HG02870 (cell line): ENCODE data around the gene DNAJB2.
"Not testable (repeated sequence)": the region's sequence is repeated elsewhere in the genome, so short reads cannot be mapped to it uniquely, and the experiment has no call there.

Experiments used
- ATAC-seq: cut with Tn5 transposase; IDR thresholded peaks from one replicate; pipeline ENCODE4 v1.9.1; 2021; ENCODE audit warnings: mild to moderate bottlenecking, moderate library complexity; ENCODE audit not compliant: unreplicated experiment

Gene DNAJB2

DNA sequence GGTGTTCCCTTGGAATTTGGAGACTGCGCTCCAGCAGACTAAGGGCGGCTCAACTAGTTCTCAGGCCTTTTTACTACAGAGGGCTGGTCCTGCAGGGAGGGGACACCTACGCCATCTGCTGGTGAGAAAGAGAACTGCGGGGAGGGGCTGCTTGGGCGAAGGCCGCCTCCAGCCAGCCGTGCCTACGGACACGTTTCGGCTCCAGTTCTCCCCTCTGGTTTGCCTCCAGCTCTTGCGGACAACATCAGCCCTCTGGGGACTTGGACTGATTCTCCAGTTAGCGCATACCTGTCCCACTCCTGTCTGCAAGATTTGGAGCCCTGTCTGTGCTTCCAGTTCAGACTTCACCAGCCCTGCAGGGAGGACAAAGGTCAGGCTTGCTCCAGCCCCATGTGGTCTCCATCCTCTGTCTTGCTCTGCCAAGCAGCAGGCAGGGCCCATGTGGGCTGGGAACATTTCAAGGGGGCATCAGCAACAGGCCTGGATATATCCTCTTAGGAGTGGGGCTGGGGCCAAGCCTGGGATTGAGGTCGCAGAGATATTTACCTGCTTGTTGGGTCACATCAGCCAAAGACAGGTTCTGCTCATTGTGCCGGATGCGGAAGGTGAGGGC, 19.7 kb downstream of the DNAJB2 start:
- peak; percentile 41 for ATAC-seq

DNA sequence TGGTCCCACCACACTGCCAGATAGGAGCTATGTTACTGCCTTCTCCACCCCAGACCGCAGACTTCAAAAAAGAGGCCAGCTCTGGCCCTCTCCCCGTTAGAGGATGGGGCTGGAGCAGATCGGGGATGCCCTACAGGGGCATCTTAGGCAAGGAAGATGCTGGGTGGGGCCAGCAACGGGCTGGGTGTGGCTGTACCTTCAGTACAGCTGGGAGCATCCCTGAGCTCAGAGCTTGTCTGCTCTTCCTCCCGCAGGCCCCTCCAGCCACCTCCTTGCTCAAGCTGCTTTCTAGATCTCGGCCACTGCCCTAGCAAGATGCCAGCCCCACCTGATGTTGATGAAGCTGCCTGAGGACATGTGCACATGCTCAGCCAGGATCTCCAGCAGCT, 20.2 kb downstream of the DNAJB2 start:
- no peak for ATAC-seq

DNA sequence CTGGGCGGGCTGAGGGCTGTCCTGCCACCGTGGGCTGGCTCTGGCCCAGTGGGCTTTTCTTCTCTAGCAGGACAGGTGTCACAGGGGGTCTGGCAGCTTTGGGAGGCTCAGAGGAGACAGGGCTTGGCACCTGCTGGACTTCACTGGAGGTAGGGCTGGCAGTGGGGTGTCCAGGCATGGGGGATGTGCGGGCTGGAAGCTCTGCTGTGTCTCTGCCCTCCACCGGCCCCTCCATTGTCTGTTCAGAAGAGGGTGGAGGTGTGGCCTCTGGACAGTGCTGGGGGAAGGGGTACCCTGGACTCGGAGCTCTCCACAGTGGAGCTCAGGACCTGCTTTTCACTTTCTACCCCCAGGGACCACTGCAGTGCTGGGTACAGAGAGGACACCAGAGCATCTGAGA, 20.9 kb downstream of the DNAJB2 start:
- no peak for ATAC-seq

DNA sequence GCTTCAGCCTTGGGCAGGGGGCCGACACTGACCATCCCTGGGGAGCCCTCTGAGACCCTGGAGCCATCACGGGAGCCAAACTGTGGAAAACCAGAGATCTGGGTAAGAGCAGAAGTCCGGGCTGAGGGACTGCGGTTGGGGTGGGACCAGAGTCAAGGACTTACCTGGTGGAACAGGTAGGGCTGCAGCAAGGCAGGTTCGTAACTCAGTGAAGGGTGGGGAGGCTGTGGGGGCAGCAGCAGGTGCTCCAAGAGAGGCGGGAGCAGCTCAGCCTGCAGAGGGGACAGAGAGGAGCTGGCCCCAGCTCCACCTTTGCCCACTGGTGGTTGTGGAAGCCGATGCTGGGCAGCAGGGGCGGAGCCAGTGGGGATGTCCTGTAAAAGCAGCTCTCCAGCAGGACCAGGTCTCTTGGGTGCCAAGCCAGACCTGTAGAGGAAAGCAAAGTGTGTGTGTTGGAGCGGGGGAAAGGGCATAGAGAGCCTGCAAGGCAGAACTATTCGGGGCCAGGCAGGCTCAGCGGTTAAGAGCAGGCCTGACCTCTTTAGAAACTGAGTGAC, 23.3 kb downstream of the DNAJB2 start:
- no peak for ATAC-seq

GRCh38 chr2:219304223-219304622, 25.1 kb downstream of the DNAJB2 start:
- ATAC-seq, result no peak

- no peak for ATAC-seq
These were observed 26.9 kb downstream of the DNAJB2 start for GRCh38 chr2:219306047-219306446.

GRCh38 chr2:219308142-219309101, 29.3 kb downstream of the DNAJB2 start:
- ATAC-seq, result no peak

DNA sequence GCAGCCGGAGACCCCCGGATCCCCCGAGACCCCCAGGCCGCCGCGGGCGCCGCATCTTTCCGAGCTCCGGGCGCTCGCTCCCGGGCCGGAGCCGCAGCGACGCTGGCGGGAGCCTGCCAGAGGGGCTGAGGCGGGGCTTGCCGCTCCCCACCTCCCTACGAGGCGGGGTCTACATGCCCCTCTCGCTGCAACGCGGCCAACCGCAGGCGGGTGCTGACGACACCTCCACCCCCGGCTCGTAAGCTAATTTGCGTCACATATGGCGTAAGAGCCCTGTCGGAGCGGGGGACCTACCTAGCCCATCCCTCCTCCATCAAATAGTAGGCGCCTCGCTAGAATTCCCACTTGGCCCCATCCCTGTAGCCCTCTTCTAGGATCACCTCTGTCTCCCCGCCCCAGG, 30.1 kb downstream of the DNAJB2 start, which contains the start of gene PTPRN:
TSS of gene PTPRN (minus strand) at position 124 of the 400 bp plus-strand sequence. CDS start at position 55, 69 bp downstream.
- ATAC-seq, result no peak

DNA sequence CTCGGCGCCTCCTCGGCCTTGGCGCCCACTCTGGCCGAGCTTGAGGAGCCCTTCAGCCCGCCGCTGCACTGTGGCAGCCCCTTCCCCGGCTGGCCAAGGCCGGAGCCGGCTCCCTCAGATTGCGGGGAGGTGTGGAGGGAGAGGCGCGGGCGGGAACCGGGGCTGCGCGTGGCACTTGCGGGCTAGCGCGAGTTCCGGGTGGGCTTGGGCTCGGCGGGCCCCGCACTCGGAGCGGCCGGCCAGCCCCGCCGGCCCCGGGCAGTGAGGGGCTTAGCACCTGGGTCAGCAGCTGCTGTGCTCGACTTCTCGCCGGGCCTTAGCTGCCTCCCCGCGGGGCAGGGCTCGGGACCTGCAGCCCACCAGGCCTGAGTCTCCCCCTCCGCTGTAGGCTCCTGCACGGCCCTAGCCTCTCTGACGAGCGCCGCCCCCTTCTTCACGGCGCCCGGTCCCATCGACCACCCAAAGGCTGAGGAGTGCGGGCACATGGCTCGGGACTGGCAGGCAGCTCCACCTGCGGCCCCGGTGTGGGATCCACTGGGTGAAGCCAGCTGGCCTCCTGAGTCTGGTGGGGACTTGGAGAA, 33.6 kb downstream of the DNAJB2 start:
- ATAC-seq, result not testable (repeated sequence)

DNA sequence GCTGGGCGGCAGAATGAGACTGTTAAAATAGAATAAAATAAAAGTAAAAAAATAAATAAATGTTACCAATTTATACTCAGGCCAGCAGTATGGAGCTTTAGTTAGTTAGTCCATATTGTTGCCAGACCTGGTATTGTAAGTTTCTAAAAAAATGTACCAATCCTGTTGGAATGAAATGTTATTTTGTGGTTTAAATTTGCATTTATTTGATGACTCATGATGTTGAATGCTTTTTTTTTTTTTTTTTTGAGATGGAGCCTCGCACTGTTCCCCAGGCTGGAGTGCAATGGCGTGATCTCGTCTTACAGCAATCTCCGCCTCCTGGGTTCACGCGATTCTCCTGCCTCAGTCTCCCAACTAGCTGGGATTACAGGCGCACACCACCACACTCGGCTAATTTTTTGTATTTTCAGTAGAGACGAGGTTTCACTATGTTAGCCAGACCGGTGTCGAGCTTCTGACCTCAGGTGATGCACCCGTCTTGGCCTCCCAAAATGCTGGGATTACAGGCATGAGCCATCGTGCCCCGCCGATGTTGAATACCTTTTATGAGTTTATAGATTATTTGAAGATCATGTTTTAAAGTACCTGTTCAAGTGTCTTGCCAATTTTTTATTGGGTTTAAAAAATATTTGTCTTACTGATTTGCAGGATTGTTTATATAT, 35.8 kb downstream of the DNAJB2 start:
- no peak for ATAC-seq

DNA sequence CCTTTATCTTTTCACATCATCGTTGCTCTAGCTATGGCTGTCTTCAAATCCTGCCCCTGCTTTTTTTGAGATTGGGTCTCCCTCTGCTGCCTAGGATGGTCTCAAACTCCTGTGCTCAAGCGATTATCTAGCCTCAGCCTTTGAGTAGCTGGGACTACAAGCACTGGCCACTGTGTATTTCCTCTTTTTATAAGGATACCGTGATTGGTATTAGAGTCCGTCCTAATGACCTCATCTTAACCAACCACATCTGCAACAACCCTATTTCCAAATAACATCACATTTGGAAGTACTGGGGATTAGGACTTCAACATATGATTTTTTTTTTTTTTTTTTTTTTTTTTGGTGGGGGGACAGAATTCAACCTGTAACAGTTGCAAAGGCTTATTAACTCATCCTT, 44.3 kb downstream of the DNAJB2 start:
- ATAC-seq, result no peak

- ATAC-seq, result no peak
These were observed 46.0 kb downstream of the DNAJB2 start for GRCh38 chr2:219325136-219325535.

DNA sequence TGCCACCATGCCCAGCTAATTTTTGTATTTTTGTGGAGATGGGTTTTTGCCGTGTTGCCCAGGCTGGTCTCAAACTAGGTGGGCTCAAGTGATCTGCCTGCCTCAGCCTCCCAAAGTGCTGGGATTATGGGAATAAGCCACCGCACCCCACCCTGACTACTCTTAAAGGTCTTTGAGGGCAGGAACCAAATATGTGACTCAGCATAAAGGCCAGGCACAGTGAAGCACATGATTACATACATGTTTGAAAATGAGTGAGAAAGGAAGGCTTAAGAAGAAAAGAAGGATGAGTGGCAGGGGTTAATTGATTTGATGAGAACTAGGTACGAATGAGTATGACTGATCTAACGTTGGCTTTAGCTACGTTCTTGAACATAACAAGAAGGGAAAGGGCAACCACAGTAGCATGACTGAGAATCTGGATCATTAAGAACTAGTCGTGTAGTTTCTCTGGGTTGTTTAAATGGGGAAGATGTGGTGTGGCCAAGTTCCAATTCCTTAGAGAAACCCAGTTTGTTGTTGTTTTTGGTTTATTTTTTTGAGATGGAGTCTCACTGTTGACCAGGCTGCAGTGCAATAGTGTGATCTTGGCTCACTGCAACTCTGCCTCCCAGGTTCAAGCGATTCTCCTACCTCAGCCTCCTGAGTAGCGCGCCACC, 46.6 kb downstream of the DNAJB2 start:
- ATAC-seq, result no peak

GRCh38 chr2:219327719-219328118, 48.6 kb downstream of the DNAJB2 start:
- ATAC-seq, result no peak

GRCh38 chr2:219331560-219332213, 52.5 kb downstream of the DNAJB2 start:
- no peak for ATAC-seq

GRCh38 chr2:219332542-219332941, 53.4 kb downstream of the DNAJB2 start, which contains the start of gene RESP18:
TSS of gene RESP18 (minus strand) at chr2:219332744.
- no peak for ATAC-seq

DNA sequence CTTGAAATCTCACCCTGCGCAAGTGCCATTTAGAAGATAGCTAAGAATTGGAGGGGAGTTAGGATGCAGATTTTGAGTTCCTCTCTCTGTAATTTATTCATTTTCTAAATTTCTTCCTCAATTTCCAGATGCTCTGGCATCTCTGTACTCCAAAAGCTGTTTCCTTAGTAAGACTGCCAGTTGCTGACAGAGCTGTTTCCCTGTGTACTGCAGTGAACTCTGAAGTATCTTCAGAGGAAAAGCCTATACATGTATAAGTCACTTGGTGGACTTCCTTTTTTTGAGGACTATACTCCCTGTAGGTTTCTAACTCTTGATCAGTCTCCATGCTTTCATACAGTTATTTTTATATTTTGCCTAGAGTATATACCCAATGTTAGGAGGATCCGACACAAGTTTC, 54.9 kb downstream of the DNAJB2 start:
- no peak for ATAC-seq

DNA sequence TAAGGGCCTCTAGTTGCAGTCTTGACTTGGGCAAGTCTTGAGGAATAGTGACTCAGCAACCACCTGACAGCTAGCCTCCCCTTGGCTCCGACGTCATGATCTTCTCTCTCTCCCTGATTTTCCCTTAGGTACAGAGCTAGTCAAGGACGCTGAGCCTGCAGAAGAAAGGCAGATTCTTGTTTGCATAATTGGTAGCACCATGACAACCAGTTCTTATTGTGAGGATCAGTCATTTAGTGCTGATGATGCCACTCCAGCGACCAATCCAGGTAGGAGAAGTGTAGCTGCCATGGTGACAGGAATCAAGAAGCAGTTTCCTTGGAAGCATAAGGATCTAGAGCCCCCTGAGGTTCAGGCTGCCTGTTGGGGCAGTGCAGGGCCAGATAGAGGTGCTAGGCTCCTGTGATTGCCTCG, 56.2 kb downstream of the DNAJB2 start:
- ATAC-seq, result no peak
